ENCODE results near the gene PCBP3.
"Not testable (repeated sequence)": the region's sequence is repeated elsewhere in the genome, so short reads cannot be mapped to it uniquely, and the experiment has no call there.

PCBP3 gene

DNA sequence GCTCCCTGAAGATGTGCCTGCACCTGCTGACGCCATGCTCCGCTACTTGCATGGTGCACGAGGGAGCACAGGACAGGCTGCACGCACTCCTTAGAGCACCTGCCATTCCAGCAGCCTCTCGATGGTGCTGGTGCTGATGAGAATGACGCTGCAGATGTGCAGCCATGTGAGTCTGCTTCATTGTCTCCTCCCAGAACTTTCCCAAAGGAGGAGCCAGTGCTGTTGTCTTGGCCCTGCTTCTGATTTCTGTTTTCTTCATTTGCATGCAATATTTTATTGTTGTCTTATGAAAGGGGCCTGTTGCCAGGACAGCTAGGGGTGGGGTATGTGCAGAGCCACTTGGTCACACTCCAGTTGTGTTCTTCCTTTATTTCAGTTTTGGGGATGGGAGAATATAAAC is 70.1 kb downstream of the PCBP3 start:
- no peaks in the 10 kb centered on the region for H3K27me3 ChIP-seq (ENCODE audit: insufficient read depth, insufficient read length)
- peaks cover 15% of the 10 kb centered on the region for H3K9me3 ChIP-seq (ENCODE audit: insufficient read depth, low read length)
- H3K36me3 ChIP-seq (ENCODE audit: insufficient read depth, insufficient read length, low read length) = no peaks in the 10 kb centered on the region
- H3K4me3 ChIP-seq (ENCODE audit: insufficient read length, low read depth) = no peak overlapping the region
- DNase-seq (ENCODE audit: low read depth, low spot score) = no peak
- TF ChIP-seq YY1 (IDR thresholded peaks at IDR 0.05; ENCODE audit: insufficient read depth, insufficient read length) = no peak
- TF ChIP-seq SUZ12 (IDR thresholded peaks at IDR 0.05; ENCODE audit: extremely low read depth, insufficient read depth, insufficient read length) = no peak
- TF ChIP-seq ZNF274 (IDR thresholded peaks at IDR 0.05; ENCODE audit: low read depth, low read length) = no peak
- H3K9ac ChIP-seq (ENCODE audit: insufficient read length, low read depth) = no peak overlapping the region
- H3K4me1 ChIP-seq (ENCODE audit: insufficient read depth, insufficient read length) = no peaks in the 10 kb centered on the region

GRCh38 chr21:45715441-45715840 is 71.9 kb downstream of the PCBP3 start:
- no peaks in the 10 kb centered on the region for H3K36me3 ChIP-seq (ENCODE audit: insufficient read depth, insufficient read length, low read length)
- H3K9me3 ChIP-seq (ENCODE audit: insufficient read depth, low read length) = peaks cover 14% of the 10 kb centered on the region
- no peaks in the 10 kb centered on the region for H3K4me1 ChIP-seq (ENCODE audit: insufficient read depth, insufficient read length)
- no peak overlapping the region for H3K9ac ChIP-seq (ENCODE audit: insufficient read length, low read depth)
- no peak for TF ChIP-seq SUZ12 (IDR thresholded peaks at IDR 0.05; ENCODE audit: extremely low read depth, insufficient read depth, insufficient read length)
- TF ChIP-seq YY1 (IDR thresholded peaks at IDR 0.05; ENCODE audit: insufficient read depth, insufficient read length) = no peak
- no peak for TF ChIP-seq ZNF274 (IDR thresholded peaks at IDR 0.05; ENCODE audit: low read depth, low read length)
- no peak for DNase-seq (ENCODE audit: low read depth, low spot score)
- no peaks in the 10 kb centered on the region for H3K27me3 ChIP-seq (ENCODE audit: insufficient read depth, insufficient read length)
- no peak overlapping the region for H3K4me3 ChIP-seq (ENCODE audit: insufficient read length, low read depth)

DNA sequence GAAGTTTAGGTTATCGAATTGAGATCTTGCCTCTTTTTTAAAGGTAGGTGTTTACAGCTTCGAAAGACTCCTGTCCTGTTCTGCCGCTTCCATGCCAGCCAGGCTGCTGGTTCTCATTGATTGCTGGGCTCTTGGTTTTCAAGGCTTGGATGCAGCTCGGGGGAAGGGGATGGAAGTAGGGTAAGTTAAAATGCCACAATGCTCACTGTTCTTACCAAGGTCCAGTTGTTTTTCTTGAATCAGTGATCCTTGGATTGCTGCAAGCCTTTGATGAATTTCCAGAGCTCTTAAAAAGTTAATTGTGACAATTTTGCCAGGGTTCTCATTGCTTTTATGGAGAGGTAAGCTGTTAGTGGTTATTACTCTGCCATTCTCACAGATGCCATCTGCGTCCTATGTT is 74.9 kb downstream of the PCBP3 start:
- Histone ChIP-seq H3K4me3 (ENCODE audit: insufficient read length, low read depth) (no peak overlapping the region), H3K9ac (ENCODE audit: insufficient read length, low read depth) (no peak overlapping the region), H3K4me1 (ENCODE audit: insufficient read depth, insufficient read length) (no peaks in the 10 kb centered on the region), H3K9me3 (ENCODE audit: insufficient read depth, low read length) (no peaks in the 10 kb centered on the region), H3K36me3 (ENCODE audit: insufficient read depth, insufficient read length, low read length) (no peaks in the 10 kb centered on the region), H3K27me3 (ENCODE audit: insufficient read depth, insufficient read length) (no peaks in the 10 kb centered on the region)
- no peak for TF ChIP-seq YY1 (IDR thresholded peaks at IDR 0.05; ENCODE audit: insufficient read depth, insufficient read length)
- TF ChIP-seq ZNF274 (IDR thresholded peaks at IDR 0.05; ENCODE audit: low read depth, low read length) = no peak
- no peak for TF ChIP-seq SUZ12 (IDR thresholded peaks at IDR 0.05; ENCODE audit: extremely low read depth, insufficient read depth, insufficient read length)
- DNase-seq (ENCODE audit: low read depth, low spot score) = no peak

- no peaks in the 10 kb centered on the region for H3K9me3 ChIP-seq (ENCODE audit: insufficient read depth, low read length)
- TF ChIP-seq SUZ12 (IDR thresholded peaks at IDR 0.05; ENCODE audit: extremely low read depth, insufficient read depth, insufficient read length) (no peak), YY1 (IDR thresholded peaks at IDR 0.05; ENCODE audit: insufficient read depth, insufficient read length) (no peak)
- no peak overlapping the region for H3K9ac ChIP-seq (ENCODE audit: insufficient read length, low read depth)
- no peaks in the 10 kb centered on the region for H3K36me3 ChIP-seq (ENCODE audit: insufficient read depth, insufficient read length, low read length)
- peaks cover 2% of the 10 kb centered on the region for H3K4me1 ChIP-seq (ENCODE audit: insufficient read depth, insufficient read length)
- H3K4me3 ChIP-seq (ENCODE audit: insufficient read length, low read depth) = no peak overlapping the region
- H3K27me3 ChIP-seq (ENCODE audit: insufficient read depth, insufficient read length) = no peaks in the 10 kb centered on the region
- no peak for DNase-seq (ENCODE audit: low read depth, low spot score)
Observed at GRCh38 chr21:45719177-45719802, 75.8 kb downstream of the PCBP3 start.

DNA sequence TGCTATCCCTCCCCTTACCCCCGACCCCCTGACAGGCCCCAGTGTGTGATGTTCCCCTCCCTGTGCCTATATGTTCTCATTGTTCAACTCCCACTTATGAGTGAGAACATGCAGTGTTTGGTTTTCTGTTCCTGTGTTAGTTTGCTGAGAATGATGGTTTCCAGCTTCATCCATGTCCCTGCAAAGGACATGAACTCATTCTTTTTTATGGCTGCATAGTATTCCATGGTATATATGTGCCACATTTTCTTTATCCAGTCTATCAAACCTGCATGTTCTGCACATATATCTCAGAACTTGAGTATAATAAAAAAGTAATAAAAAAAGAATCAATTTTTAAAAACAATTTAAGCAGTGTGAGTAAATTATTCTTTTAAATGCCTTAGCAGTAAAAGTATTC is 76.7 kb downstream of the PCBP3 start:
- not testable (repeated sequence) for H3K36me3 ChIP-seq (ENCODE audit: insufficient read depth, insufficient read length, low read length); DNase-seq (ENCODE audit: low read depth, low spot score); H3K4me3 ChIP-seq (ENCODE audit: insufficient read length, low read depth); H3K4me1 ChIP-seq (ENCODE audit: insufficient read depth, insufficient read length); H3K9ac ChIP-seq (ENCODE audit: insufficient read length, low read depth); H3K27me3 ChIP-seq (ENCODE audit: insufficient read depth, insufficient read length); H3K9me3 ChIP-seq (ENCODE audit: insufficient read depth, low read length)

DNA sequence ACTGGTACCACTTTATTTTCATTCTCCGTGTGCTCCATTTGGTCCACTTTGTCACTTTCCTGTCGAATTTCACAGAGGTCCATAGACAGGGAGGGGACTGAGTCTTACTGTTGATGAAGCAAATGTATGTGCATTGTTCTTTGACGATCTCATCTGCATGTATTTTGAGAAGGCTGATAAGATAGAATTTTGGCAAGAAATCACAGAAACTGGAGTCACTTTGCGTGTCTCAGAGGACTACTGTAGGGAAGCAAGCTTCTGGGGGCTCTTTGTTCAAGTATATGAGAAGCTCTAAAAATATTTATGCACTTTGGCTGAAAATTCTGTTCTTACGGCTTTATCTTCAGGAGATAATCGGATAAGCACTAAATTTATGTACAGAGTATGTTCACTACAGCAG is 78.1 kb downstream of the PCBP3 start:
- TF ChIP-seq SUZ12 (IDR thresholded peaks at IDR 0.05; ENCODE audit: extremely low read depth, insufficient read depth, insufficient read length) (no peak), ZNF274 (IDR thresholded peaks at IDR 0.05; ENCODE audit: low read depth, low read length) (no peak), YY1 (IDR thresholded peaks at IDR 0.05; ENCODE audit: insufficient read depth, insufficient read length) (no peak)
- Histone ChIP-seq H3K27me3 (ENCODE audit: insufficient read depth, insufficient read length) (no peaks in the 10 kb centered on the region), H3K36me3 (ENCODE audit: insufficient read depth, insufficient read length, low read length) (no peaks in the 10 kb centered on the region), H3K9ac (ENCODE audit: insufficient read length, low read depth) (no peak overlapping the region), H3K9me3 (ENCODE audit: insufficient read depth, low read length) (no peaks in the 10 kb centered on the region), H3K4me3 (ENCODE audit: insufficient read length, low read depth) (no peak overlapping the region), H3K4me1 (ENCODE audit: insufficient read depth, insufficient read length) (peaks cover 9% of the 10 kb centered on the region)
- DNase-seq (ENCODE audit: low read depth, low spot score) = no peak

DNA sequence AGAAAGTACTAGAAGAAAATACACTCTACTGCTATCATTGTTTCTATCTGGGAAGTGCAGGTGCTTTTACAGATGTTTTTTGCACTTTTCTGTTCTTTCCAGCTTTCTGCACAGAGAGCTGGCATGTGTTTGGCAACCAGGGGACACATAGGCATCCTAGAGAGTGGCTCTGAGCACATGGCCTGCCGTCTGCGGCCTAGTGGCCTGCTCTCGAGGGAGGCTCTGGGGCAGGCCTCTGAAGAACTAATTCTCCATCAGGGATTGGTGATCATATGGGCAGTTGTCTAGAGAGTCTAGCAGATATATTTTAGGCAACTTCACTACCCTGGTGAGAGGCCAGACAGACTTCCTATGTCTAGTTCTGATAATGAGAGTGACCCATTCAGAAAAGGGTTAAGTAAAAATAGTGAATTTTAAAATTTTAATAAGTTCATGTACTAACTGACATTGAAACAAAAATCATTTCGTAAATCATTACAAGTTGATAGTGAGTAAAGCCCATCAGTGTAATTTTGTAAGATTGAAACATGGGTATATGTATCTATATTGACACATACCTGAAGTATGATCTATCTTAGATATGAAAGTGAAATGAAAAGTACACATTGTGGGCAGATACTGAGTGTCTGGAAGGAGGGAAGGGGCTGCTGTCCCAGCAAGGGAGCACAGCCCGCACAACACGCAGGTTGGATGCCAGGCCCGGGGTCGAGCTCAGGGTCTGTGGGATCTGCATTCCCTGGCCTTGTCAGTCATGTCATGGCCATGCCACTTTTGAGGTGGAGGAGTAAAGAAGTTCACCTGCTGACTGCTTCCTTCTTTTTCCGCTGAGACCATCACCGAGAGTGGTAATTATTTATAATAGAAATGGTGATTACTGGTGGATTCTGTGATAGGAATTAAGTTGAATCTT is 79.8 kb downstream of the PCBP3 start:
- no peaks in the 10 kb centered on the region for H3K9me3 ChIP-seq (ENCODE audit: insufficient read depth, low read length)
- no peak overlapping the region for H3K9ac ChIP-seq (ENCODE audit: insufficient read length, low read depth)
- TF ChIP-seq SUZ12 (IDR thresholded peaks at IDR 0.05; ENCODE audit: extremely low read depth, insufficient read depth, insufficient read length) (no peak), YY1 (IDR thresholded peaks at IDR 0.05; ENCODE audit: insufficient read depth, insufficient read length) (no peak), ZNF274 (IDR thresholded peaks at IDR 0.05; ENCODE audit: low read depth, low read length) (no peak)
- no peaks in the 10 kb centered on the region for H3K27me3 ChIP-seq (ENCODE audit: insufficient read depth, insufficient read length)
- H3K4me1 ChIP-seq (ENCODE audit: insufficient read depth, insufficient read length) = peaks cover 9% of the 10 kb centered on the region
- no peak for DNase-seq (ENCODE audit: low read depth, low spot score)
- H3K36me3 ChIP-seq (ENCODE audit: insufficient read depth, insufficient read length, low read length) = no peaks in the 10 kb centered on the region
- H3K4me3 ChIP-seq (ENCODE audit: insufficient read length, low read depth) = no peak overlapping the region
